H9 (cell line): ENCODE measurements around the gene UBQLN4. TPM values are rescaled to one million over a fixed set of nuclear protein-coding genes. Genes with fewer than 3 reads are reported as not detected.

Experiments
- DNase-seq: peaks from one replicate; pipeline ENCODE4 v3.0.0-alpha.2; 2017
- H2AFZ ChIP-seq: one replicate; pipeline ENCODE4 v1.6.1; 2013; ENCODE audit warnings: mild to moderate bottlenecking, low read length, control low read depth, moderate library complexity
- H2AK5ac ChIP-seq: 2 replicates; pipeline ENCODE4 v1.6.1; 2013; ENCODE audit warnings: low read length, control low read depth, mixed read lengths; ENCODE audit not compliant: insufficient read length
- H2BK120ac ChIP-seq: one replicate; pipeline ENCODE4 v1.6.1; 2013; ENCODE audit warnings: low read depth, mild to moderate bottlenecking, low read length, control low read depth, inconsistent platforms; ENCODE audit not compliant: poor library complexity, severe bottlenecking
- H2BK12ac ChIP-seq: 2 replicates; pipeline ENCODE4 v1.6.1; 2013; ENCODE audit warnings: low read length, control low read depth, mixed read lengths, low read depth; ENCODE audit not compliant: insufficient read length
- H2BK15ac ChIP-seq: 2 replicates; pipeline ENCODE4 v1.6.1; 2013; ENCODE audit warnings: low read depth, low read length, control low read depth
- H2BK20ac ChIP-seq: one replicate; pipeline ENCODE4 v1.6.1; 2013; ENCODE audit warnings: low read depth, mild to moderate bottlenecking, low read length, control low read depth, inconsistent platforms; ENCODE audit not compliant: poor library complexity, severe bottlenecking
- H2BK5ac ChIP-seq: 2 replicates; pipeline ENCODE4 v1.6.1; 2013; ENCODE audit warnings: low read length, control low read depth, mixed read lengths; ENCODE audit not compliant: insufficient read length
- H3K14ac ChIP-seq: 2 replicates; pipeline ENCODE4 v1.6.1; 2013; ENCODE audit warnings: low read length, control low read depth; ENCODE audit not compliant: insufficient read depth
- H3K18ac ChIP-seq: 2 replicates; pipeline ENCODE4 v1.6.1; 2013; ENCODE audit warnings: low read depth, mild to moderate bottlenecking, mixed read lengths, low read length, control low read depth; ENCODE audit not compliant: insufficient read length
- H3K23ac ChIP-seq: 2 replicates; pipeline ENCODE4 v1.6.1; 2013; ENCODE audit warnings: low read length, control low read depth, mixed read lengths, low read depth; ENCODE audit not compliant: insufficient read length
- H3K23me2 ChIP-seq: 2 replicates; pipeline ENCODE4 v1.6.1; 2013; ENCODE audit warnings: low read depth, mild to moderate bottlenecking, mixed read lengths, low read length, control low read depth; ENCODE audit not compliant: insufficient read length, poor library complexity, severe bottlenecking
- H3K27ac ChIP-seq: 2 replicates; pipeline ENCODE4 v1.5.1; 2013; ENCODE audit warnings: low read length, control low read depth, mixed read lengths, low read depth; ENCODE audit not compliant: insufficient read length
- H3K27me3 ChIP-seq: 2 replicates; pipeline ENCODE4 v1.6.1; 2013; ENCODE audit warnings: low read length, control low read depth, inconsistent platforms; ENCODE audit not compliant: insufficient read depth
- H3K4ac ChIP-seq: 2 replicates; pipeline ENCODE4 v1.6.1; 2013; ENCODE audit warnings: low read depth, mild to moderate bottlenecking, control low read depth, inconsistent platforms, low read length, moderate library complexity
- H3K4me1 ChIP-seq: 2 replicates; pipeline ENCODE4 v1.6.1; 2013; ENCODE audit warnings: low read length, control low read depth, inconsistent platforms; ENCODE audit not compliant: insufficient read depth
- H3K4me2 ChIP-seq: 2 replicates; pipeline ENCODE4 v1.6.1; 2013; ENCODE audit warnings: low read length, control low read depth, mixed read lengths; ENCODE audit not compliant: insufficient read length, insufficient read depth
- H3K56ac ChIP-seq: 2 replicates; pipeline ENCODE4 v1.6.1; 2013; ENCODE audit warnings: low read depth, mild to moderate bottlenecking, mixed read lengths, low read length, control low read depth; ENCODE audit not compliant: insufficient read length
- H3K79me1 ChIP-seq: 2 replicates; pipeline ENCODE4 v1.6.1; 2013; ENCODE audit warnings: low read depth, mild to moderate bottlenecking, moderate library complexity, low read length, control low read depth, inconsistent platforms; ENCODE audit not compliant: insufficient read depth, poor library complexity, severe bottlenecking
- H3K79me2 ChIP-seq: 2 replicates; pipeline ENCODE4 v1.6.1; 2013; ENCODE audit warnings: low read length, control low read depth, inconsistent platforms; ENCODE audit not compliant: insufficient read depth
- H3K9ac ChIP-seq: 2 replicates; pipeline ENCODE4 v1.6.1; 2013; ENCODE audit warnings: low read length, control low read depth, mixed read lengths; ENCODE audit not compliant: insufficient read length; ENCODE audit errors: extremely low read depth
- H3K9me3 ChIP-seq: one replicate; pipeline ENCODE4 v1.6.1; 2013; ENCODE audit warnings: low read depth, low read length, inconsistent platforms; ENCODE audit not compliant: control insufficient read depth
- H3T11ph ChIP-seq: one replicate; pipeline ENCODE4 v1.6.1; 2013; ENCODE audit warnings: mild to moderate bottlenecking, low read length, control low read depth, inconsistent platforms
- H4K20me1 ChIP-seq: one replicate; pipeline ENCODE4 v1.6.1; 2013; ENCODE audit not compliant: control insufficient read depth, insufficient read length, insufficient read depth
- H4K5ac ChIP-seq: 2 replicates; pipeline ENCODE4 v1.6.1; 2013; ENCODE audit warnings: low read depth, mild to moderate bottlenecking, mixed read lengths, low read length, control low read depth; ENCODE audit not compliant: insufficient read length
- H4K8ac ChIP-seq: replicated peaks from 2 replicates; pipeline ENCODE4 v1.6.1; 2013; ENCODE audit warnings: low read length, control low read depth, mixed read lengths, low read depth; ENCODE audit not compliant: insufficient read length
- H4K91ac ChIP-seq: 2 replicates; pipeline ENCODE4 v1.6.1; 2013; ENCODE audit warnings: low read depth, mild to moderate bottlenecking, moderate library complexity, mixed read lengths, low read length, control low read depth; ENCODE audit not compliant: insufficient read length
- H3K27ac Mint-ChIP-seq, 3 experiments: 2 replicates in 2 of 3; 3 replicates in 1 of 3; pipeline ENCODE4 v1.8.0; 2020 to 2021; ENCODE audit warnings: mixed read lengths in 3 of 3, mild to moderate bottlenecking in 1 of 3, moderate library complexity in 1 of 3
- H3K27me3 Mint-ChIP-seq: 2 replicates; pipeline ENCODE4 v1.8.0; 2021; ENCODE audit warnings: low read depth, mild to moderate bottlenecking, moderate library complexity, mixed read lengths
- H3K36me3 Mint-ChIP-seq, 3 experiments: 2 replicates in 2 of 3; 3 replicates in 1 of 3; pipeline ENCODE4 v1.8.0; 2020 to 2021; ENCODE audit warnings: low read depth in 3 of 3, mixed read lengths in 3 of 3; ENCODE audit not compliant: insufficient read depth in 1 of 3
- H3K4me1 Mint-ChIP-seq, 2 experiments: 2 replicates each; pipeline ENCODE4 v1.8.0; 2020; ENCODE audit warnings: mixed read lengths in 2 of 2
- H3K4me3 Mint-ChIP-seq, 2 experiments: 2 replicates in 1 of 2; 3 replicates in 1 of 2; pipeline ENCODE4 v1.8.0; 2020 to 2021; ENCODE audit warnings: mild to moderate bottlenecking in 2 of 2, mixed read lengths in 2 of 2, moderate library complexity in 1 of 2
- H3K9me3 Mint-ChIP-seq, 2 experiments: 2 replicates in 1 of 2; 3 replicates in 1 of 2; pipeline ENCODE4 v1.8.0; 2020; ENCODE audit warnings: mild to moderate bottlenecking in 2 of 2, mixed read lengths in 2 of 2, moderate library complexity in 1 of 2
- CTCF ChIP-seq: fragments of 200-600 bp; sonication (generic); conservative IDR thresholded peaks from 3 replicates; pipeline ENCODE4 v1.8.0; 2021; ENCODE audit warnings: antibody characterized with exemption, mild to moderate bottlenecking
- WGBS: extraction: QIAGEN DNeasy Blood & Tissue Kit; methylation state at CpG from one replicate; pipeline ENCODE4 v1.1.7; 2013; ENCODE audit warnings: missing lambda C conversion rate, low lambda C conversion rate, mixed read lengths; ENCODE audit not compliant: insufficient read length; ENCODE audit errors: extremely low coverage; 5-methylcytosine and 5-hydroxymethylcytosine counted together
- total RNA-seq: library from RNA; stranded (reverse); gene quantifications from 2 replicates; pipeline ENCODE4 v1.2.1, GENCODE V29; 2021

Gene UBQLN4
- total RNA-seq, 1 experiment from 2014 or later: 49.4 TPM

GRCh38 chr1:156083800-156084790 is 30.5 kb upstream of the UBQLN4 start:
- DNase-seq: no peak
- H3K27me3 Mint-ChIP-seq: no peaks in the 10 kb centered on the region

More at GRCh38 chr1:156083800-156084790, 30.5 kb upstream of the UBQLN4 start:
- H3K23me2 ChIP-seq: peaks cover 18% of the 10 kb centered on the region
- Mint-ChIP-seq H3K4me1 (peaks cover 41 to 53% of the 10 kb centered on the region in 2 experiments), H3K9me3 (no peaks in the 10 kb centered on the region; a peak in 1 of 5 replicates), H3K27ac (peak overlapping the region; percentile 86 to 98 (median 97); a peak in 3 of 7 replicates), H3K4me3 (peak overlapping the region; percentile 88 to 96), H3K36me3 (peaks cover 10 to 17% (median 12%) of the 10 kb centered on the region in 3 experiments; a peak in 6 of 7 replicates)
- H3K9me3 ChIP-seq: no peaks in the 10 kb centered on the region
- no peak overlapping the region for H2BK120ac ChIP-seq
- no peak overlapping the region for H2AFZ ChIP-seq
- H3K23ac ChIP-seq: no peak overlapping the region
- H4K5ac ChIP-seq: no peak overlapping the region
- H3K4me2 ChIP-seq: peak overlapping the region; percentile 44
- H3K9ac ChIP-seq: no peak overlapping the region
- no peak overlapping the region for H2BK5ac ChIP-seq
- H3T11ph ChIP-seq: no peak overlapping the region
- no peak overlapping the region for H3K4ac ChIP-seq
- no peaks in the 10 kb centered on the region for H4K20me1 ChIP-seq
- H4K91ac ChIP-seq: no peak overlapping the region
- H2BK12ac ChIP-seq: no peak overlapping the region
- no peak overlapping the region for H3K56ac ChIP-seq
- no CpG with 5 or more reads among the region's 7 CpGs for WGBS
- peaks cover 16% of the 10 kb centered on the region; the same call in 1 of the 2 replicates for H3K79me2 ChIP-seq
- no peaks in the 10 kb centered on the region for H3K27me3 ChIP-seq
- no peak for TF ChIP-seq CTCF
- H2AK5ac ChIP-seq: no peak overlapping the region
- no peak overlapping the region for H3K27ac ChIP-seq
- H4K8ac ChIP-seq: no peak overlapping the region
- H3K18ac ChIP-seq: no peak overlapping the region
- no peaks in the 10 kb centered on the region for H3K79me1 ChIP-seq
- H2BK15ac ChIP-seq: no peak overlapping the region
- no peak overlapping the region for H3K14ac ChIP-seq
- H2BK20ac ChIP-seq: no peak overlapping the region
- peaks cover 9% of the 10 kb centered on the region for H3K4me1 ChIP-seq
